T47D (cell line): Measurements from ENCODE around the gene PATJ.
"Not testable (repeated sequence)": the region's sequence is repeated elsewhere in the genome, so short reads cannot be mapped to it uniquely, and the experiment has no call there.

Experiments used
- DNase-seq, 2 experiments: peaks; one replicate each; pipeline versions ENCODE4 v3.0.0 to v3.0.0-alpha.2; 2011 to 2012; ENCODE audit warnings: low read depth in 1 of 2, low spot score in 1 of 2
- JUND ChIP-seq: IDR thresholded peaks from 2 replicates; pipeline ENCODE4 v1.6.1; 2012; ENCODE audit warnings: low read depth
- in situ Hi-C: cut with HindIII; loops from 2 replicates; pipeline ENCODE4 v1.10.0; 2016; ENCODE audit warnings: low sequenced_read_pairs, low pct_unique_long_range_greater_than_20kb

The PATJ gene

DNA sequence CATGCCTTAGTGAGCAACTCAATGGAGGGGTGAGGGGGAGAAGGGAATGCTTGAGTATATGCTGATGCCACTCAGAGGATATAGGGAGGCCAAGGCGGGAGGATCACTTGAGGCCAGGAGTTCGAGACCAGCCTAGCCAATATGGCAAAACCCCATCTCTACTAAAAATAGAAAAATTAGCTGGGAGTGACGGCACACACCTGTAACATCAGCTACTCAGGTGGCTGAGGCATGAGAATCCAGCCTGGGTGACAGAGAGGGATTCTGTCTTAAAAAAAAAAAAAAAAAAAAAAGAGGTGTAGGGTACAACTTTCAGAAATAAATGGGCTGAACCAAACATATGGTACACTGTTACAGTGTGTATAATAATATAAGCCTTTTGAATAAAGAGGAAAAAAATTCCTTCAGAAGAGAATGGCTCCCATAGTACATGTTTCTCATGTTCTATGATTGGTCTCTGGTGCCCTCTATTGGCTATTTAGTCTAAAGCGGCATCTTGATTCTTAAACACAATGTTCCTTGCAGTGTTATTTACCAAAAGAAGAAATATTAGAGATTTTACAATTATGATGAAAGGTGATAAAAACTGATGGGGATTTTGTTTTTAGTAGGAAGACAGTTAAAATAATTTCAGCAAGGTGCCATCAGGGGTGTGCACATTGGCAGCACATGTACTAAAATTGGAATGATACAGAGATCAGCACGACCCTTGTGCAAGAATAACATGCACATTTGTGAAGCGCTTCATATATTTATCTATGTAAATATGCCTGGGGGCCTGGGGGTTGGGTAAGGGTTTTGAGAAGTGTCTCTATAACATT, 109.8 kb downstream of the PATJ start:
- in situ Hi-C loops: no loop called here
- no peak for TF ChIP-seq JUND
- peak in 1 of 2 experiments; percentile 65 for DNase-seq

DNA sequence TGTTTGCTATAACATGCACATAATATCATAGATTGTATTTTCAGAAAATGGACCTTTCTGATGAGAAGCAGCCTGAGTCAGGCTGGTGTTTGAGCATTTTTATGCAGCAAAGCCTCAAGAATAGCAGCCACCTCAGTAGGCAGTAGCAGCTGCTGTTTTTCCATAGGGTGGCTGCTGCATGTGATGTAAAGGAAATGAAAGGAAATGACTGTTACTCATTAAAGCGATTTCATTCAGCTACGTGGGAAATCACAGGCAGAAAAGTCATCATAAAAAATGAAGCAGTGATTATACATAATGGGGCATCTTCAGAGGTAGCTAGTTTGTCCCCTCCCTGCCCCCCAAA, 110.4 kb downstream of the PATJ start:
- no peak for DNase-seq
- TF ChIP-seq JUND: no peak
- in situ Hi-C loops: no loop called here

DNA sequence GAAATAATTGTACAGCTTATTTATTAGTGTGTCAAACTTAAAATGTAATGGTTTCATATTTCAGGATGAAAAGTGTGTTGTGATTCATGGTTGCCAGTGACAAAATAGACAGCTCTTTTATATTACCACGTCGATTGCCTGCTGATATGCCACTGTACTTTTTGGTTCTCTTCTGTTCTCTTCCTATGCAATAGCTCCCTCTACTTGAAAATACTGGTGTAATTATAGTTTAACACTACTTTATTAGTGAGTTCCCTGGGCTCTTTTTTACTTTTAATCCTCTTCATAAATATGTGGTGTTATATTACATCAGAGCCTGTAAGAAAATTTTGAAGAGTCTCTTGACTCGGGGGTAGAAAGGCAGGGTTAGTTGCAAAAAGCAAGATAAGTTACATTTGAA, 111.3 kb downstream of the PATJ start:
- in situ Hi-C loops: no loop called here
- DNase-seq: no peak
- no peak for TF ChIP-seq JUND

DNA sequence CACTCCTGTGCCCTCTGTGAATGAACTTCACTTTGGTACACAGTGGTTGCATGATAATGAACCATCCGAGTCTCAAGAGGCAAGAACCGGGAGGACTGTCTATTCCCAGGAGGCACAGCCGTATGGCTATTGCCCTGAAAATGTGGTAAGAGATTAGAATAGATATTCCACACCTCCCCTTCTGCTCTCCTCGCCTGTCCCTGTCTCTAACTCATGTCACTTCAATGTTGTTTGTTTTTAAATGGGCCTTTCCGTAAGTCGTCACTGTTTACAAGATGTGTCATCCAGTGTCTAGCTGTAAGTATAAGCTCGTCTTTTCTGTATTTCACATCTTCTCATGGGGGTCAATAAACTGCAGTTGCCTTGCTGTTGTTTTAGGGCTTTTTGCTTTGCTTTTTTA, 122.2 kb downstream of the PATJ start:
- no peak for TF ChIP-seq JUND
- no peak for DNase-seq
- in situ Hi-C loops: no loop called here

DNA sequence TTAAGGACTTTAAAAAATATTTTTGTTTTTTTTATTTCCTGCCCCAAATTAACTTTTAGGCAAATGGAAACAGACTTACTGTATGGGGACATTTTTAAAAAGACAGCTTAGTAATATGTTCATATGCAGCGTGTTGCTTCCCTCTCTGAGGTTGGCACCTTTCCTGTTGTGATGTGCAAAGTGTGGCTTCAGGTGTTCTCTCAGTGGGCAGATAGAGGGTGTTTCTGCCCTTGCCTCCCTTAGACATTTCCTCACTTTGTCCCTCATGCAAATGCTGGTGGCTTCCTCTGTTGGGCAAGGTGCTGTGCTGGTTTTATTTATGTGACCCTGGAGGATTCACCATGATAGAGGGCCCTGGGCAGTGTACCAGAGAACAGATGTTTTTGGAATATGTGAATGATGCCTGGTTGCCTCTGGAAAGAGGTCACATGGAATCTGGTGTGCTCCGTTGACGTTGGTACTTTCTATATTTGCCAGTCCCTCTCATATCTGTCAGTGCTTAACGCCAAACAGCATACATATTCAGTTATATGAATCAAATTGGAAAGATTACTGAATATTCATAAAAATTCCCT, 123.5 kb downstream of the PATJ start:
- TF ChIP-seq JUND: no peak
- in situ Hi-C loops: no loop called here
- DNase-seq: no peak

DNA sequence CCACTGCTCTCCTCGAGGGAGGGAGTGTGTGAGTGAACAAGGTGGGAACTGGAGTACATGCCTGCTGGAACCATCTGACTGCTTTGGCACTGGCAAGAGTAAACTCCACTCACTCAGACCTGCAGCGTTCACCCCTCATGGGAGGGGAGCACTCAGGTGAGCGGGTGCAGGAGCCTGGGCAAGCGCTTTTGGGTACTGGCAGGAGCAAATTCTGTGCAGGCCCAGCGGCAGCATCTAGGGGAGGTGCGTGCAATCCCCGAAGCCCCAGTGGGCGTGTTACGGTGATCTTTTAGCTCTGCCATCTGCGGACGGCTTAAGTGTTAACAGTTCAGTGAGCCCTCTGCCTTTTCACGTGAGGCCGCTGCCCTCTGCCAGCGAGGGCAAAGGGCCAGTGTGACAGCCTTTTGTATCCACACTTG, 127.4 kb downstream of the PATJ start:
- in situ Hi-C loops: no loop called here

DNA sequence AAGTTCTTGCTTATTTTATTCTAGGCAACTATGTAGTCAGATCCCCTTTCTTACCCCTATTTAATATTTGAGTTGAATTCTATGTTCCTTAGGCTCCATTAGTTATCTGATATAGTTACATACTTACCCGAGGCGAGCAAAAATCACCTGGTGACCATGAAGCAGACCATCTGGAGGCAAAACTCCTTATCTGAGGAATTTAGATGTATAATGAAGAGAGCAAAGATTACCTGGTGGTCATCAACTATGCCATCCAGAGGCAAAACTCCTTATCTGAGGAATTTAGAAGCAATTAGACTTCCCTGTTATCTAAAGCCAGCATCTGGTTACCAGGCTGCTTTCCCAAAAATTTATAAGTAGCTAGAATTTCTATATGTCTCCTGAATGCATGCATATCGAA, 129.9 kb downstream of the PATJ start:
- TF ChIP-seq JUND: no peak
- no peak for DNase-seq
- in situ Hi-C loops: no loop called here

More for the DNA sequence above, 127.4 kb downstream of the PATJ start:
- no peak for DNase-seq
- no peak for TF ChIP-seq JUND

DNA sequence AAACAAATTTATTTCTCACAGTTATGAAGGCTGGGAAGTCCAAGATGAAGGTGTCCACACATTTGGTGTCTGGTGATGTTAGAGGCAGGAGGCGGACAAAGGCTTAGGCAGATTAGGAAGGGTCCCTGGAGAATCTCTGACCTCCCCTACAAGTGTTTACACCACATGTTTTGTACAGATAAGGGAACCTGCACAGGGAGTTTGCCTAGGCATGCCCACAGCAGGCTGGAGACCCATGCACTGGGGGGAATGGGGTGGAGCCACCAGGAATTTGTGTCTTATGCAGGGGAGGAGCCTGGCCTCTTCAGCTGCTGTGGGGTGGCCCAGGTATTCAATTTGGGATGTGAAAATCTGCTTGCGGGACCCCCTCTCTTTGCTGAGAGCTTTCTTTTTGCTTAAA, 131.3 kb downstream of the PATJ start:
- in situ Hi-C loops: no loop called here
- DNase-seq: no peak
- no peak for TF ChIP-seq JUND

DNA sequence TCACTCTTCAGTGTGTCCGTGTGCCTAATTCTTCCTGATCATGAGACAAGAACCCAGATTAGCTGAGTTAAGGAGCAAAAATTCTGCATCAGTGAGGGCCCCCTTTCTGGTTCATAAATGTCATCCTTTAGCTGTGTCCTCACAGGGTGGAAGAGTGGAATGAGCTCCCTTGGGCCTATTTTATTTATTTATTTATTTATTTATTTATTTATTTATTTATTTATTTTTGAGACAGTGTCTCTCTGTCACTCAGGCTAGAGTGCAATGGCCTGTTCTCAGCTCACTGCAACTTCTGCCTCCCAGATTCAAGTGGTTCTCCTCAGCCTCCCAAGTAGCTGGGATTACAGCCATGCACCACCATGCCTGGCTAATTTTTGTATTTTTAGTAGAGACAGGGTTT, 131.7 kb downstream of the PATJ start:
- no peak for DNase-seq
- in situ Hi-C loops: no loop called here
- no peak for TF ChIP-seq JUND

DNA sequence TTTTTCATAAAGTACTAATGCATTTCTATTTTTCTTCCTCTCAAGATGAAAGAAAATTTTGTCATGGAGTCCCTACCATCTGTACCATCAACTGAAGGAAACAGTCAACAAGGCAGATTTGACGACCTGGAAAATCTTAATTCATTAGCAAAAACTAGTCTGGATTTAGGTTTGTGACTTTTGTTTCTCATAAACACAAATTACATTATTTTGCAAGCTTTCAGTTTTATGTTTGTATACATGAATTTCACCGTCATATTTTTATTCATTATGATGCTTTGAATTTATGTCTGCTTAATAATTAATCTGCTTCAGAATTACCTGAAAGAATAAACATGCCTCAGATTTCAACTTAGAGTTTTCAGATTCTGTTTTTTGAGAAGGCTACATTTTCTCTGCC, 132.9 kb downstream of the PATJ start:
- no peak for TF ChIP-seq JUND
- no peak for DNase-seq
- in situ Hi-C loops: no loop called here

DNA sequence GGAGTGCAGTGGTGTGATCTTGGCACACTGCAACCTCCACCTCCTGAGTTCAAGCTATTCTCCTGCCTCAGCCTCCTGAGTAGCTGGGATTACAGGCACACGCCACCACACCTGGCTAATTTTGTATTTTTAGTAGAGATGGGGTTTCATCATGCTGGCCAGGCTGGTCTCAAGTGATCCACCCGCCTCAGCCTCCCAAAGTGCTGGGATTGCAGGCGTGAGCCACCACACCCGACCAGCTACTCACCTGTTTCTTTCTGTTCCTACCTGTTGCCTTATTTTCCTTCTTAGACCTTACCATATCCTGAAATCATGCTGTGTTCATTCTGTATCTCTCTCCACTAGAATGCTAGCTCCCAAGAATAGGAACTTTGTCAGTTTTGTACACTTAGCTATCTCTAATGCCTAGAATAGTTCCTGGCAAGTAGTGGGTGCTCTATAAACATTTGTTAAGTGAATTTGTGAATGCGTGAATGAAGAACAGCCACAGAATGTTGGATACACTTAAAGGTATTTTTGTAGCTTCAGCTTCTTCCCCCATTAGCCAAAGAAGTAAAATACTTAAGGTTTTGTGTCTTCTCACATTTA, 137.7 kb downstream of the PATJ start:
- in situ Hi-C loops, DNase-seq: not testable (repeated sequence)

DNA sequence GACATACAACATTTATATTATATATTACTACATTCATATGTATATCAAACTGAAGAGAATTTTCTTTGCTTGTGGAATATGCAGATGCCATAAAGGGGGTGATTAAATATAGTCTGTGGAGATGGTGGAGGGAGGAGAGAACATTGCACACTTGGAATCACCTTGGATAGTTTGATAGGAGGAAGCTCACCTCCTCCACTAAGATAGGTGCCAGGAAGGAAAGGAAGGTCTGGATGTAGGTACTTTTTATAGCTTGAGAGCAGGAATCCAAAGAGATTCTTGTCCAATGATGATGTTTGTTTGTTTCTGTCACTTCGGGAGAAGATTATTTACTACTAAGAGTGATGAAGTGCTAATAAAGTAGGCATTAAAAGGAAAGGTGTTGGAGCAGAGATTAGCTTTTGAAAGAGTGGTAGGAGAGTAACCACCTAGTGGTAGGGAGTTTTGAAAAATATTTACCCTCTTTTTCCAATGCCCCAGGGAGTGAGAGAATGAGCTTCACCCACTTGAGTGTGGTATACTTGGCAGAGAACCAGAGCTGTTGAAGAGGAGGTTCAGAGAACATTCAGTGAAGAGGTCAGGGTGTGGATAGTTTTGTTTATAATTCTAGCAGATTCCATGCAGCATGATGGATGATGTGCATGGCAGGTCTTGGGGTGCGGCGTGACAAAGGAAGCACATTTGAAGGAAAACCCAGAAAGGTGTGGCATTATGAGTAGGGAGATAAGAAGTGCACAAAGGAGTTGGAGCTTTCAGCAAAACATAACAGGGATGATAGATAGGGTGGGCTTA, 145.0 kb downstream of the PATJ start:
- no peak for DNase-seq
- in situ Hi-C loops: no loop called here
- TF ChIP-seq JUND: no peak

DNA sequence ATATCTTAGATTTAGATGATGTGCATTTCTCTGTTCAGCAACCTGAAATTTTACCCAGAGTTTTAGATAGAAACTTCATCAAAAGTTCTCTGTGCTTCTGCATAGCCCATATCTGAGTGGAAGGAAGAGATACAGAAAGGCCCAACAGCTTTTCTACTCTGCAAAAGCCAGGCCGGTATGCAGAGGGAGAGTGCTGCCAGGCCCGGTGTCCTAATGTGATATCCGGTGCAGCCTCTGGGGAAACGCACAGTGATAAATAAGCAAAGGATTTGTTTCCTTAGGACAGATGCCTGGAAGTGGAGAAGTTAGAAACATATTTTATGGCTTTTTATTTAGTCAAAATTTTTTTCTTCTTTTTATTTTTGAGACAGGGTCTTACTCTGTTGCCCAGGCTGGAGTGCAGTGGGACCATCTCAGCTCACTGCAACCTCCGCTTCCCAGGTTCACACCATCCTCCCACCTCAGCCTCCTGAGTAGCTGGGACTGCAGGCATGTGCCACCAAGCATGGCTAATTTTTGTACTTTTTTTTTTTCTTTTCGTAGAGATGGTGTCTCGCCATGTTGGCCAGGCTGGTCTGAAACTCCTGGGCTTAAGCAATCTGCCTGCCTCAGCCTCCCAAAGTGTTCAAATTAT, 145.8 kb downstream of the PATJ start:
- TF ChIP-seq JUND: no peak
- in situ Hi-C loops: no loop called here
- DNase-seq: no peak
